Spleen (tissue), 11 donors: Measurements from ENCODE around the gene PCDH15. TPM values are rescaled to one million over a fixed set of nuclear protein-coding genes. Genes with fewer than 3 reads are reported as not detected.

Experiments
- DNase-seq: peaks from one replicate; pipeline ENCODE4 v3.0.0-alpha.2; 2020
- H3K27ac ChIP-seq, 8 donors: fragments of 200-600 bp; sonication (generic) in 7 of 8; 1 replicate in 4 of 8; 2 replicates in 4 of 8; pipeline versions ENCODE4 v1.5.0 to v1.8.0; 2016 to 2021; ENCODE audit warnings: inconsistent platforms in 4 of 8, mild to moderate bottlenecking in 4 of 8, moderate library complexity in 1 of 8
- H3K27me3 ChIP-seq, 7 donors: fragments of 200-600 bp; sonication (generic) in 6 of 7; replicated peaks in 1 of 7; 1 replicate in 4 of 7; 2 replicates in 3 of 7; pipeline versions ENCODE4 v1.5.0 to v1.8.0; 2016 to 2021; ENCODE audit warnings: inconsistent platforms in 3 of 7, mild to moderate bottlenecking in 1 of 7
- H3K36me3 ChIP-seq, 6 donors: fragments of 200-600 bp; sonication (generic) in 5 of 6; 1 replicate in 4 of 6; 2 replicates in 2 of 6; pipeline versions ENCODE4 v1.5.0 to v1.8.0; 2016 to 2021; ENCODE audit warnings: inconsistent platforms in 2 of 6
- H3K4me1 ChIP-seq, 6 donors: fragments of 200-600 bp; sonication (generic) in 5 of 6; 1 replicate in 3 of 6; 2 replicates in 3 of 6; pipeline versions ENCODE4 v1.5.0 to v1.8.0; 2016 to 2021; ENCODE audit warnings: inconsistent platforms in 3 of 6
- H3K4me3 ChIP-seq, 8 donors: fragments of 200-600 bp; sonication (generic) in 7 of 8; 1 replicate in 4 of 8; 2 replicates in 4 of 8; pipeline versions ENCODE4 v1.5.0 to v1.8.0; 2016 to 2021; ENCODE audit warnings: inconsistent platforms in 4 of 8, mild to moderate bottlenecking in 4 of 8, moderate library complexity in 2 of 8
- H3K9me3 ChIP-seq, 8 donors: fragments of 200-600 bp; sonication (generic) in 7 of 8; 1 replicate in 4 of 8; 2 replicates in 4 of 8; pipeline versions ENCODE4 v1.5.0 to v1.8.0; 2016 to 2021; ENCODE audit warnings: inconsistent platforms in 4 of 8
- POLR2A ChIP-seq, 3 donors: fragments of 450-650 bp; IDR thresholded peaks; one replicate each; pipeline ENCODE4 v1.5.1; 2017; ENCODE audit warnings: antibody characterized with exemption in 3 of 3, mild to moderate bottlenecking in 1 of 3
- POLR2AphosphoS5 ChIP-seq, 3 donors: sonication (generic); formaldehyde crosslinking; IDR thresholded peaks; one replicate each; pipeline ENCODE4 v1.5.1; 2017; ENCODE audit warnings: antibody characterized with exemption in 3 of 3
- WGBS, 5 donors: extraction: QIAGEN DNeasy Blood & Tissue Kit in 3 of 5; methylation state at CpG; one replicate each; pipeline versions ENCODE4 v1.1.5 to v1.1.7; 2013 to 2018; 5-methylcytosine and 5-hydroxymethylcytosine counted together
- intact Hi-C: fragments of 100-400 bp; cut with DNase I; formaldehyde crosslinking; loops from one replicate; pipeline ENCODE4 v1.15.0; 2023; ENCODE audit warnings: low total_unique reads
- polyA plus RNA-seq, 3 donors: library from polyadenylated mRNA; stranded (reverse); fragments of 200-250 nt; gene quantifications; one replicate each; pipeline ENCODE4 v1.2.1, GENCODE V29; 2013
- total RNA-seq, 7 donors: library from RNA; depleted of rRNA in 3 of 7; stranded (reverse); fragments of >200 nt in 3 of 7; fragmentation: NEBNext Ultra II Directional in 4 of 7; extraction: Animal tissue kit (Norgen Biotek cat#: 25700) in 4 of 7; gene quantifications; one replicate each; pipeline versions ENCODE4 v1.1.0 to v1.2.1, GENCODE V29; 2016 to 2021
- TF ChIP-seq, protein P1 (sequence below), 11 experiments: fragments of 200-600 bp in 7 of 11; fragments of 450-650 bp in 4 of 11; sonication (generic) in 4 of 11; IDR thresholded peaks in 8 of 11; conservative IDR thresholded peaks in 3 of 11; 1 replicate in 7 of 11; 2 replicates in 4 of 11; pipeline versions ENCODE4 v1.4.0 to v1.8.0; 2016 to 2021; ENCODE audit warnings: antibody characterized with exemption in 11 of 11, inconsistent platforms in 4 of 11, mild to moderate bottlenecking in 1 of 11
- donor health status: healthy with polysubstance abuse.
- donor health status: DM: no; HTN: no; CAD: no; lungs with moderate emphysema.
- donor health status: DM: no; HTN: no; CAD: no.
- donor health status: Bipolar disorder and iron deficiency.
- donor health status: healthy.
- donor health status: DM: no; HTN: no; CAD: no.
- donor health status: DM: yes; HTN: yes; CAD: no.

PCDH15 gene
- total and polyA plus RNA-seq, 10 donors = 0.24 to 2.1 (median 0.83) TPM

DNA sequence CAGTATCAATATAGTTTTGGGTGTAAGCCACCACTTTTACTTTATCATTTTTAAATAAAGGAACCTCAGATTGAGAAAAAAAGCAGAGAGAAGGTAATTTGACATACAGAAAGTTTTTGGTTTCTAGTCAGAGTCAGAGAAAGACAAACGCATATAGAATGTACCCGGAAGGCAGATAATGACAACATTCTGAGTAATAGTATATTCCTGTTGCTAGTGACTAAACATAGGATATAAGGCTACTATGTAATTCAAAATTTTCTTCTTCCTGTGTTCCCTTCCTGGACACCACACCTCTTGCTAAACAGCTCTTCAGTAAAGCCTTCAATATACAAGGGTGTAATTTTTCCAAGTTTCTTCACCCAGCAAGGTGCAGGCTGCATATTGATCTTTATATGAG is 597.6 kb downstream of the PCDH15 start:
- intact Hi-C loops = no loop called here
- peaks cover 0 to 1% (median 0%) of the 10 kb centered on the region in 8 donors for H3K9me3 ChIP-seq
- no peak overlapping the region for H3K27ac ChIP-seq
- no peak for DNase-seq
- WGBS, 5 donors = 65 to 93% (median 92%) methylated on average over 2 of the region's 2 CpGs
- H3K4me3 ChIP-seq = no peak overlapping the region
- TF ChIP-seq POLR2AphosphoS5 (IDR thresholded peaks at IDR 0.05) = no peak
- H3K36me3 ChIP-seq = no peaks in the 10 kb centered on the region
- no peaks in the 10 kb centered on the region for H3K27me3 ChIP-seq
- no peaks in the 10 kb centered on the region for H3K4me1 ChIP-seq

DNA sequence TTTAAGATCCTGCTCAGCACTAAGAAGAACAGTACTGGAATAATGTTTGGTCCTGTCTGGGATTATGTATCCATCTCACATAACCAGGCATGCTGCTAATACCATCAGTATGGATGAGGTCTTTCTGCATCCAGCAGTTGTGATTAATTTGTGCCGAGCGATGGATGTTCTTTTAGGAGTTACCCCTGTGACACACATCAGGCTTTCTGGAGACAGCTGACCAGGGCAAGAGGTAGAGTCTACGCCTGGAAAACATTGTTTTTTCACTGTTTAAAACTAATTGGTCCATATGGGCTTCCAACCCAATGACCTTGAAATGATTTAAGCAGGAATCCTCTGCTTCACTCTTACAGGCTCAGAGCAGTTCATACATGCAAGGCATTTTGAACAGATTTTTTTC is 603.0 kb downstream of the PCDH15 start:
- Histone ChIP-seq H3K9me3 (no peaks in the 10 kb centered on the region), H3K27ac (no peak overlapping the region), H3K27me3 (no peaks in the 10 kb centered on the region), H3K4me3 (no peak overlapping the region), H3K36me3 (no peaks in the 10 kb centered on the region), H3K4me1 (no peaks in the 10 kb centered on the region)
- 45 to 73% (median 60%) methylated on average over 3 of the region's 3 CpGs for WGBS, 5 donors
- intact Hi-C loops = no loop called here
- no peak for DNase-seq
- TF ChIP-seq POLR2A (IDR thresholded peaks at IDR 0.05) (no peak), POLR2AphosphoS5 (IDR thresholded peaks at IDR 0.05) (no peak)
- TF ChIP-seq, protein P1, sequence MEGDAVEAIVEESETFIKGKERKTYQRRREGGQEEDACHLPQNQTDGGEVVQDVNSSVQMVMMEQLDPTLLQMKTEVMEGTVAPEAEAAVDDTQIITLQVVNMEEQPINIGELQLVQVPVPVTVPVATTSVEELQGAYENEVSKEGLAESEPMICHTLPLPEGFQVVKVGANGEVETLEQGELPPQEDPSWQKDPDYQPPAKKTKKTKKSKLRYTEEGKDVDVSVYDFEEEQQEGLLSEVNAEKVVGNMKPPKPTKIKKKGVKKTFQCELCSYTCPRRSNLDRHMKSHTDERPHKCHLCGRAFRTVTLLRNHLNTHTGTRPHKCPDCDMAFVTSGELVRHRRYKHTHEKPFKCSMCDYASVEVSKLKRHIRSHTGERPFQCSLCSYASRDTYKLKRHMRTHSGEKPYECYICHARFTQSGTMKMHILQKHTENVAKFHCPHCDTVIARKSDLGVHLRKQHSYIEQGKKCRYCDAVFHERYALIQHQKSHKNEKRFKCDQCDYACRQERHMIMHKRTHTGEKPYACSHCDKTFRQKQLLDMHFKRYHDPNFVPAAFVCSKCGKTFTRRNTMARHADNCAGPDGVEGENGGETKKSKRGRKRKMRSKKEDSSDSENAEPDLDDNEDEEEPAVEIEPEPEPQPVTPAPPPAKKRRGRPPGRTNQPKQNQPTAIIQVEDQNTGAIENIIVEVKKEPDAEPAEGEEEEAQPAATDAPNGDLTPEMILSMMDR (IDR thresholded peaks at IDR 0.05 in 8 of 11, conservative IDR thresholded peaks at IDR 0.05 in 3 of 11) = no peak

DNA sequence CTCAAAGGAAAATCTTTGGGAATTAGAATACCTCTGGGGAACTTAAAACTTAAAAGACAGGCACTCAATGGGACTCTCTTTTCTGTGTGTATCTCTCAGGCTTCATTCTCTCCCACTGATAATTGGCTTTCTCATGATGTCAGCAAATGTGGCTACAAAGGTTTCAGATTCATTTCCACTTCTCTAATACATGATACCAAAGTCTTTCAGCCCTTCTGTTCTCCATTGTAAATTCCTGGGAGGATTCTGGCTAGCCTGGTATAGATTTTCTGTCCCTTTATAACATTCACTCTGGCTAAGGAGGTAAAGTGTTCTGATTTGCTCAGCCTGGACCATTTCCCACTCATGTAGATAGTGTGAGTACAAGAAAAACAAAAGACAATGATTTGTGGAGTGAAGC is 606.2 kb downstream of the PCDH15 start:
- no peaks in the 10 kb centered on the region for H3K36me3 ChIP-seq
- no peaks in the 10 kb centered on the region for H3K9me3 ChIP-seq
- DNase-seq = no peak
- no peak overlapping the region for H3K27ac ChIP-seq
- H3K27me3 ChIP-seq = no peaks in the 10 kb centered on the region
- intact Hi-C loops = no loop called here
- no peaks in the 10 kb centered on the region for H3K4me1 ChIP-seq
- TF ChIP-seq POLR2A (IDR thresholded peaks at IDR 0.05) = no peak
- TF ChIP-seq, protein P1 (IDR thresholded peaks at IDR 0.05 in 8 of 11, conservative IDR thresholded peaks at IDR 0.05 in 3 of 11) = no peak
- no peak for TF ChIP-seq POLR2AphosphoS5 (IDR thresholded peaks at IDR 0.05)
- no peak overlapping the region for H3K4me3 ChIP-seq

DNA sequence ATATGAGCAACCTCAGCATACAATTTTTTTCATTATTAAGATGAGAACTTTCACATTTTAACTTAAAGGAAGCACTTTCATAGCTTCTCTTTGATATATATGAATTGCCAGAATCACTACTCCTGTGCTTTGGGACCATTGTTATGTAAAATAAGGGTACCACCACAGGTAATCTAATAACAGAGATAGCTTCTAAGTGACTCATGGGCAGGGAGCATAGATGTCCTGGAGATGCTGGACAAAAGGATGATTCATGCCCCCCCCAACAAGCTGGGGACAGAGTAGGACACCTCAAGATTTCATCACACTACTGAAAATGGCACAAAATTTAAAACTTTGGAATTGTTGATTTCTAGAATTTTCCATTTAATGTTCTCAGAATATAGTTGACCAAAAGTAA is 641.1 kb downstream of the PCDH15 start:
- no peak for DNase-seq
- H3K36me3 ChIP-seq = no peaks in the 10 kb centered on the region
- TF ChIP-seq POLR2AphosphoS5 (IDR thresholded peaks at IDR 0.05) (no peak), POLR2A (IDR thresholded peaks at IDR 0.05) (no peak)
- TF ChIP-seq, protein P1 (IDR thresholded peaks at IDR 0.05 in 8 of 11, conservative IDR thresholded peaks at IDR 0.05 in 3 of 11) = no peak
- intact Hi-C loops = no loop called here
- H3K4me3 ChIP-seq = no peak overlapping the region
- no peaks in the 10 kb centered on the region for H3K4me1 ChIP-seq
- H3K9me3 ChIP-seq = peaks cover 0 to 16% (median 2%) of the 10 kb centered on the region in 8 donors
- no peaks in the 10 kb centered on the region for H3K27me3 ChIP-seq
- H3K27ac ChIP-seq = no peak overlapping the region

DNA sequence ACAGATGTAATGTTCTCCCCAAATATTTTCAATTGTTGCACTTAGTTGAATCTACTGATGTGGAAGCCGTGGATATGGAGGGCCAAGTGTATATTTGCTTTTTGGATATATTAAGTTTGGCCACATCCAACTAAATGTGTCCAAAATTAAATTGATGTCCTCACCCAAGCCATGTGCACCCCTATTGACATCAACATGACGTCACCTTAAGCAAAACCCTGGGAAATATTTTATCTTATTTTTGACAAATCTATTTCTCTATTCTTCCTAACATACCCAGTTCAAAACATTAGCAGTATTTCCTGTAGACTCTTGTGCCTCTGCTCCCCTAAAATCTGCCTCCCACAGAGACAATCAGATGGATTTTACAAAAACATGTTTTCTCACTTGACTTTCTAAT is 652.5 kb downstream of the PCDH15 start:
- 59 to 86% (median 70%) methylated on average over 2 of the region's 2 CpGs for WGBS, 5 donors
- Histone ChIP-seq H3K4me3 (no peak overlapping the region), H3K4me1 (no peaks in the 10 kb centered on the region), H3K27ac (no peak overlapping the region), H3K36me3 (no peaks in the 10 kb centered on the region), H3K9me3 (no peaks in the 10 kb centered on the region), H3K27me3 (no peaks in the 10 kb centered on the region)
- no peak for DNase-seq
- TF ChIP-seq POLR2AphosphoS5 (IDR thresholded peaks at IDR 0.05) (no peak), POLR2A (IDR thresholded peaks at IDR 0.05) (no peak)
- TF ChIP-seq, protein P1 (IDR thresholded peaks at IDR 0.05 in 8 of 11, conservative IDR thresholded peaks at IDR 0.05 in 3 of 11) = no peak
- intact Hi-C loops = no loop called here
